Measurements from ENCODE around the gene HGFAC. TPM values are rescaled to one million over a fixed set of nuclear protein-coding genes. Genes with fewer than 3 reads are reported as not detected.
A peak's percentile ranks its signal among the peaks of the same experiment; 100 is the strongest.

Gene HGFAC
- total RNA-seq, 1 experiment from 2014 or later, result not detected

- no peak for DNase-seq (ENCODE audit: low read depth)
Observed at GRCh38 chr4:3473181-3473950, 31.6 kb downstream of the HGFAC start.

GRCh38 chr4:3473996-3474765 is 32.4 kb downstream of the HGFAC start:
- no peak for DNase-seq (ENCODE audit: low read depth)

- no peak for DNase-seq (ENCODE audit: low read depth)
Observed at GRCh38 chr4:3475041-3475712, 33.4 kb downstream of the HGFAC start.

GRCh38 chr4:3475713-3476260 is 34.0 kb downstream of the HGFAC start:
- no peak for DNase-seq (ENCODE audit: low read depth)

GRCh38 chr4:3476341-3476747 is 34.6 kb downstream of the HGFAC start:
- no peak for DNase-seq (ENCODE audit: low read depth)

GRCh38 chr4:3476936-3477749 is 35.4 kb downstream of the HGFAC start:
- no peak for DNase-seq (ENCODE audit: low read depth)

- DNase-seq (ENCODE audit: low read depth), result no peak
Observed at GRCh38 chr4:3477750-3478430, 36.1 kb downstream of the HGFAC start.

- DNase-seq (ENCODE audit: low read depth), result no peak
Observed at GRCh38 chr4:3478446-3479357, 36.9 kb downstream of the HGFAC start.

GRCh38 chr4:3479358-3480101 is 37.8 kb downstream of the HGFAC start:
- DNase-seq (ENCODE audit: low read depth), result no peak

- DNase-seq (ENCODE audit: low read depth), result peak; percentile 30
Observed at GRCh38 chr4:3480528-3481112, 38.9 kb downstream of the HGFAC start.

GRCh38 chr4:3481113-3481531 is 39.4 kb downstream of the HGFAC start:
- no peak for DNase-seq (ENCODE audit: low read depth)

- no peak for DNase-seq (ENCODE audit: low read depth)
Observed at GRCh38 chr4:3481783-3482393, 40.1 kb downstream of the HGFAC start.

GRCh38 chr4:3482707-3483106 is 40.9 kb downstream of the HGFAC start:
- DNase-seq (ENCODE audit: low read depth), result no peak

GRCh38 chr4:3483471-3483921 is 41.7 kb downstream of the HGFAC start:
- peak; percentile 76 for DNase-seq (ENCODE audit: low read depth)

GRCh38 chr4:3484057-3484973 is 42.5 kb downstream of the HGFAC start:
- peak; percentile 29 for DNase-seq (ENCODE audit: low read depth)

- DNase-seq (ENCODE audit: low read depth), result no peak
Observed at GRCh38 chr4:3485011-3485791, 43.4 kb downstream of the HGFAC start.

All from RPMI7951 (cell line).